NCI-H2081 treated with DMSO at 0.1 percent for 48 hours (cell line): ENCODE results near the gene RHOC.

ENCODE experiments used
- DNase-seq: peaks from one replicate; lab custom pipeline; 2025; lab: John Stamatoyannopoulos, UW

The RHOC gene

GRCh38 chr1:112702067-112702395 lies 4.9 kb downstream of the RHOC start:
- DNase-seq = no peak

DNA sequence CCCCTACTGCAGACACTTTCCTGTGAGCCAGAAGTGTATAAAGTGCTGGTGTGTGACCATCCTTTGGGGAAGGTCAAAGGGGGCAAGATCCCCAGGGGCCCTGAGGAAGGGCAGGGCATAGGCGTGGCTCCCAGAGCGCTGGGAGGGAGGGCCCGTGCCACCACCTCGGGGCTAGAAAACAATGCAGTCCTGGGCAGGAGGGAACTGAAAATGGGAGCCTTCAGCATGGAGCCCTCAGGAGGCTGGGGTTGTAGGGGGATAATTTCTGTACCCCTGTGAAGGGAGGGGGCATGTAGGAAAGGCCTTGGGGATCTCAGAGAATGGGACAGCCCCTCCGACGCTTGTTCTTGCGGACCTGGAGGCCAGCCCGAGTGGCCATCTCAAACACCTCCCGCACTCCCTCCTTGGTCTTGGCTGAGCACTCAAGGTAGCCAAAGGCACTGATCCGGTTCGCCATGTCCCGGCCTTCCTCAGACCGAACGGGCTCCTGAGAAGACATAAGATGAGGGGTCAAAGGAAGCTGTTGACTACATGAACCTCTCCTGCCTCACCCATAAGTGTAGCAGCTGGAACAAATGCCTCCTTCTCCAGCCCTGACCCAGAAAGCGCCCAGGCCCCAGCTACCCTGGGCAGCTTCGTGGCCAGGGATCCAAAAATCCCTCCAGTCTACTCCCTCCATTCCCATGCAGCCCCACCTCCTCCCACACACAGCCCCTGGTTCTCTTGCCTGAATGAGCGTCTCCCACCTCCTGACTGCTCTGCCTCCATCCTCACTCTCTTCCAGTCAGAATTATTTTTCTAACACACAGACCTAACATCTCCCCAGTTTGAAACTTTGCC lies 5.5 kb downstream of the RHOC start:
- no peak for DNase-seq

DNA sequence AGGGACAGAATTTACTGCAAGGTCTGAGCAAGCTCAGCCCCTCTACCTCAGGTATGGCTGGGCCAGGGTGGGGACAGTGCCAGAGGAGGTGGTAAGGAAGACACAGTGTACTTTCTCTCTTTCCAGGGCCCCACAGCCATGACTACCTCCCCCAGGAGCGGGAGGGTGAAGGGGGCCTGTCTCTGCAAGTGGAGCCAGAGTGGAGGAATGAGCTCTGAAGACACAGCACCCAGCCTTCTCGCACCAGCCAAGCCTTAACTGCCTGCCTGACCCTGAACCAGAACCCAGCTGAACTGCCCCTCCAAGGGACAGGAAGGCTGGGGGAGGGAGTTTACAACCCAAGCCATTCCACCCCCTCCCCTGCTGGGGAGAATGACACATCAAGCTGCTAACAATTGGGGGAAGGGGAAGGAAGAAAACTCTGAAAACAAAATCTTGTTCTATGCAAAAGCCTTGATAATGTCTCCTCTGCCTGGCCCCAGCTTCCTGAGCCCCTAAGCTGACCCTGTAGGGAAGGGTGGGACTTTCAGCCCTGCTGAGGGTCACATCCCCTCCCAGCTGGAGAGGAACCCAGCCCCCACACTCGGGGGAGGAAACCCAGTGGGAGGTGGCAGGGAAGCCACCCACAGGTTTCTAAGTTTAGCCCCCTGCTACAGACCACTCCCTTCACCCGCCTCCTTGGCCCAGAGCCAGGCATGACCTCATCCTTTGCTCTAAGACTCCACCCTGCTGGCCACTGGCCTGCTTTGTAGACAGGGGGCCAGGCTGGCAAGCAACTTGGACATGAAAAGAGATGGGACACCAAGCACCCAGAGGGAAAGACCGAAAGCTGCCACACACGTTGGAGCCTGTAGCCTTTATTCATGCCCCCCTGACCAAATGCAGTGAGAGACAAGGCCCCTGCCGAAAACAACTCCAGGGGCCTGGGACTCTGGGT lies 6.4 kb downstream of the RHOC start:
- no peak for DNase-seq

GRCh38 chr1:112699425-112700144 lies 7.3 kb downstream of the RHOC start:
- no peak for DNase-seq

GRCh38 chr1:112698366-112699310 lies 8.3 kb downstream of the RHOC start:
- DNase-seq = no peak

DNA sequence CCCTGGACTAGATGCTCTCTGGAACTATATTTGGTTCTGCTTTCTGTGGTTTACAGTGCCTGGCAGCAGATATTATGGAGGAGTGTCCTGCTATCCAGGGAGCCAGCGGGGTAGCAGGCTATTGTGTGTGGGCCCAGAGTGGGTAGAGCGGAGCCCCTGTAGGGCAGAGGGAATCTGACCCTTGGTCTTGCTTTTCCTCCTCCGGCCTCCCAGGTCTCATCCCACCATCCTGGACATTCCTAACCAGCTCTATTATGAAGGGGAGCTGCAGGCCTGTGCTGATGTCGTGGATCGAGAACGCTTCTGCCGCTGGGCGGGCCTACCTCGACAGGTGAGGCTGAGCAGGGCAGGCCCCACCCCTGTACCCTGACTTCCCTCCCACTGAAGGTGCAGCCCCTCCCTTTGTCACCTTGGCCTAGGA lies 9.1 kb downstream of the RHOC start:
- no peak for DNase-seq

- DNase-seq = no peak
Measured at GRCh38 chr1:112696578-112697314, 10.2 kb downstream of the RHOC start.

GRCh38 chr1:112695276-112695675 lies 11.7 kb downstream of the RHOC start:
- DNase-seq = no peak

- no peak for DNase-seq
Measured at GRCh38 chr1:112694363-112694929, 12.5 kb downstream of the RHOC start.

GRCh38 chr1:112693821-112694220 lies 13.1 kb downstream of the RHOC start:
- no peak for DNase-seq

GRCh38 chr1:112692681-112693080 lies 14.2 kb downstream of the RHOC start:
- no peak for DNase-seq

GRCh38 chr1:112689842-112690237 lies 17.1 kb downstream of the RHOC start:
- DNase-seq = no peak

- DNase-seq = no peak
Measured at GRCh38 chr1:112689196-112689841, 17.6 kb downstream of the RHOC start.

DNA sequence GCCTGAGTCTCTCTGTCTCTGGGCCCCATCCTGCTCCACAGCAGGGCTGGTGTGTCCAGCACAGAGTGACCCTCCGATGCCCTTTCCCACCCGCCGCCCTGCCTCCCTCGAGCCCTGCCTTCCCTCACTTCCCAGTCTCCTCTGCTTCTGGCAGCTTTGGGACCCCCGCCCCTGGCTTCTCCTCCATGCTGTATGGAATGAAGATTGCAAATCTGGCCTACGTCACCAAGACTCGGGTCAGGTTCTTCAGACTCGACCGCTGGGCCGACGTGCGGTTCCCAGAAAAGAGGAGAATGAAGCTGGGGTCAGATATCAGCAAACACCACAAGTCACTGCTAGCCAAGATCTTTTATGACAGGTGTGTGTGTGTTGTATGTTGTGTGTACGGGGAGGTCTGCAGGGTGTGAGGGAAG lies 18.1 kb downstream of the RHOC start:
- DNase-seq = no peak

- DNase-seq = no peak
Measured at GRCh38 chr1:112687785-112688496, 19.0 kb downstream of the RHOC start.

- DNase-seq = no peak
Measured at GRCh38 chr1:112687361-112687760, 19.6 kb downstream of the RHOC start.

GRCh38 chr1:112686835-112687234 lies 20.1 kb downstream of the RHOC start:
- DNase-seq = no peak

- no peak for DNase-seq
Measured at GRCh38 chr1:112686417-112686816, 20.5 kb downstream of the RHOC start.

DNA sequence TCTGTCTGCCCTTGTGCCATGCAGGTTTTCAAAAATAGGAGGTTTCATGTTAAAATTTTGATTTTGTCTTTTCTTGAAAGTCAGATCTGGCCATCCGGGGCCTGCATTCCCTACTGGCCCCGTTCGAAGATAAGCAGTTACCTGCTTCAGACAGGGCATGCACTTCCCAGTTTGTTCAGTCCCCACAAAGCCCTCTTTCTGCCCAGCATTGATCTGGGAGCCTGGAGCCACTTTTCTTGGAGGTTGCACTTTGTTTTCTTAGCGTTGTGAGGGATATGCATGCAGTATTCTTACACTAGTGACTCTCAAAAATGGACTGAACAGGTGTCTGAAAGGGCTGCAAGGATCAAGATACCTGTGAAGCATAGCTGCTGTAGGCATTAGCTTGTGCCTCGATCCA lies 21.0 kb downstream of the RHOC start:
- no peak for DNase-seq
